HUDEP-2 (cell line): ENCODE data around the gene GPR137.
A peak's percentile ranks its signal among the peaks of the same experiment; 100 is the strongest.

Experiments used
- DNase-seq, 76 experiments: peaks; one replicate each; lab custom pipeline; 2025; ENCODE audit not compliant: unreplicated experiment in 76 of 76; lab: John Stamatoyannopoulos, UW

GPR137 gene

GRCh38 chr11:64248578-64248977 lies 37.1 kb upstream of the GPR137 start:
- peak in 2 of 76 experiments; percentile 16 to 21 for DNase-seq

- DNase-seq, result no peak
These were observed 36.6 kb upstream of the GPR137 start for GRCh38 chr11:64249038-64249437.

- peak in 9 of 76 experiments; percentile 10 to 35 (median 24) for DNase-seq
These were observed 35.9 kb upstream of the GPR137 start for GRCh38 chr11:64249563-64250414.

GRCh38 chr11:64250415-64251015 lies 35.1 kb upstream of the GPR137 start:
- peak in 4 of 76 experiments; percentile 19 to 64 (median 28) for DNase-seq

GRCh38 chr11:64251016-64251752 lies 34.5 kb upstream of the GPR137 start, which contains the start of gene PLCB3:
PLCB3 (plus strand) TSS chr11:64251530; CDS start chr11:64251650, 120 bp downstream.
- peak in 41 of 76 experiments; percentile 11 to 66 (median 38) for DNase-seq

GRCh38 chr11:64251753-64252002 lies 34.0 kb upstream of the GPR137 start:
- no peak for DNase-seq

GRCh38 chr11:64252003-64252872 lies 33.4 kb upstream of the GPR137 start:
- DNase-seq, result peak in 18 of 76 experiments; percentile 5 to 37 (median 25)

- DNase-seq, result no peak
These were observed 32.6 kb upstream of the GPR137 start for GRCh38 chr11:64253043-64253442.

GRCh38 chr11:64253481-64253880 lies 32.2 kb upstream of the GPR137 start:
- DNase-seq, result peak in 61 of 76 experiments; percentile 19 to 79 (median 60)

GRCh38 chr11:64254326-64254725 lies 31.3 kb upstream of the GPR137 start:
- no peak for DNase-seq

GRCh38 chr11:64255135-64256128 lies 30.2 kb upstream of the GPR137 start:
- DNase-seq, result no peak

- DNase-seq, result no peak
These were observed 29.3 kb upstream of the GPR137 start for GRCh38 chr11:64256300-64256699.

- no peak for DNase-seq
These were observed 27.3 kb upstream of the GPR137 start for GRCh38 chr11:64258356-64258755.

GRCh38 chr11:64258946-64259532 lies 26.6 kb upstream of the GPR137 start:
- no peak for DNase-seq

- no peak for DNase-seq
These were observed 26.0 kb upstream of the GPR137 start for GRCh38 chr11:64259533-64260067.

GRCh38 chr11:64260147-64260708 lies 25.4 kb upstream of the GPR137 start:
- DNase-seq, result no peak

GRCh38 chr11:64261556-64262080 lies 24.0 kb upstream of the GPR137 start:
- no peak for DNase-seq
